Adrenal gland (tissue), 12 donors: ENCODE data around the gene INAFM2. TPM values are rescaled to one million over a fixed set of nuclear protein-coding genes. Genes with fewer than 3 reads are reported as not detected.

Experiments
- DNase-seq, 7 donors: peaks; one replicate each; pipeline ENCODE4 v3.0.0-alpha.2; 2019 to 2020
- H3K27ac ChIP-seq, 5 donors: fragments of 200-600 bp; sonication (generic) in 4 of 5; 1 replicate in 3 of 5; 2 replicates in 2 of 5; pipeline versions ENCODE4 v1.5.1 to v1.8.0; 2016 to 2020; ENCODE audit warnings: mild to moderate bottlenecking in 1 of 5
- H3K27me3 ChIP-seq: fragments of 200-600 bp; 2 replicates; pipeline ENCODE4 v1.8.0; 2021
- H3K36me3 ChIP-seq, 2 donors: fragments of 200-600 bp; replicated peaks in 1 of 2; 1 replicate in 1 of 2; 2 replicates in 1 of 2; pipeline versions ENCODE4 v1.5.1 to v1.8.0; 2018 to 2022
- H3K4me1 ChIP-seq, 2 donors: fragments of 200-600 bp; replicated peaks in 1 of 2; 1 replicate in 1 of 2; 2 replicates in 1 of 2; pipeline versions ENCODE4 v1.5.1 to v1.8.0; 2018 to 2021
- H3K4me3 ChIP-seq, 4 donors: fragments of 200-600 bp; sonication (generic) in 3 of 4; one replicate each; pipeline ENCODE4 v1.5.1; 2016 to 2018
- H3K9me3 ChIP-seq, 3 donors: fragments of 200-600 bp; sonication (generic) in 1 of 3; replicated peaks in 1 of 3; 1 replicate in 2 of 3; 2 replicates in 1 of 3; pipeline versions ENCODE4 v1.5.1 to v1.8.0; 2016 to 2021
- POLR2A ChIP-seq, 2 donors: fragments of 450-650 bp; IDR thresholded peaks; one replicate each; pipeline ENCODE4 v1.6.1; 2017; ENCODE audit warnings: antibody characterized with exemption in 2 of 2, mild to moderate bottlenecking in 2 of 2, moderate library complexity in 1 of 2
- WGBS, 4 donors: extraction: QIAGEN DNeasy Blood & Tissue Kit in 2 of 4; methylation state at CpG; one replicate each; pipeline versions ENCODE4 v1.1.5 to v1.1.7; 2013 to 2017; 5-methylcytosine and 5-hydroxymethylcytosine counted together
- intact Hi-C, 2 donors: fragments of 100-400 bp; cut with DNase I; formaldehyde crosslinking; loops; one replicate each; pipeline versions ENCODE4 v1.14.1 to v1.15.0; 2022 to 2023
- polyA plus RNA-seq, 3 donors: library from polyadenylated mRNA; stranded (reverse); fragments of 200-250 nt in 2 of 3; fragments of 350-450 nt in 1 of 3; fragmentation: Illumina TruSeq in 1 of 3; extraction: RNeasy Lipid Tissue Mini Kit (QIAGEN cat#74804) in 1 of 3; gene quantifications; one replicate each; pipeline ENCODE4 v1.2.3, GENCODE V29; 2013 to 2014
- total RNA-seq, 9 donors: library from RNA; depleted of rRNA in 4 of 9; stranded (reverse); fragments of >200 nt in 4 of 9; fragments of 120-200 nt in 1 of 9; fragmentation: NEBNext Ultra II Directional in 1 of 9; extraction: Animal tissue kit (Norgen Biotek cat#: 25700) in 1 of 9; gene quantifications; one replicate each; pipeline versions ENCODE4 v1.1.0 to v1.2.4, GENCODE V29; 2013 to 2023
- TF ChIP-seq, protein P1 (sequence below), 6 experiments: fragments of 450-650 bp in 4 of 6; fragments of 200-600 bp in 2 of 6; sonication (generic) in 1 of 6; IDR thresholded peaks; 1 replicate in 5 of 6; 2 replicates in 1 of 6; pipeline versions ENCODE4 v1.5.1 to v1.8.0; 2016 to 2021; ENCODE audit warnings: antibody characterized with exemption in 6 of 6, mild to moderate bottlenecking in 2 of 6, moderate library complexity in 1 of 6
- donor health status: healthy with polysubstance abuse.
- donor health status: Bipolar disorder and iron deficiency.
- donor health status: DM: yes; HTN: yes; CAD: no.
- donor health status: DM: no; HTN: no; CAD: no.
- donor health status: DM: no; HTN: no; CAD: no.
- donor health status: DM: yes; HTN: yes; CAD: no.

The INAFM2 gene
- total and polyA plus RNA-seq, 12 donors, result 10.6 to 25.5 (median 20.1) TPM

DNA sequence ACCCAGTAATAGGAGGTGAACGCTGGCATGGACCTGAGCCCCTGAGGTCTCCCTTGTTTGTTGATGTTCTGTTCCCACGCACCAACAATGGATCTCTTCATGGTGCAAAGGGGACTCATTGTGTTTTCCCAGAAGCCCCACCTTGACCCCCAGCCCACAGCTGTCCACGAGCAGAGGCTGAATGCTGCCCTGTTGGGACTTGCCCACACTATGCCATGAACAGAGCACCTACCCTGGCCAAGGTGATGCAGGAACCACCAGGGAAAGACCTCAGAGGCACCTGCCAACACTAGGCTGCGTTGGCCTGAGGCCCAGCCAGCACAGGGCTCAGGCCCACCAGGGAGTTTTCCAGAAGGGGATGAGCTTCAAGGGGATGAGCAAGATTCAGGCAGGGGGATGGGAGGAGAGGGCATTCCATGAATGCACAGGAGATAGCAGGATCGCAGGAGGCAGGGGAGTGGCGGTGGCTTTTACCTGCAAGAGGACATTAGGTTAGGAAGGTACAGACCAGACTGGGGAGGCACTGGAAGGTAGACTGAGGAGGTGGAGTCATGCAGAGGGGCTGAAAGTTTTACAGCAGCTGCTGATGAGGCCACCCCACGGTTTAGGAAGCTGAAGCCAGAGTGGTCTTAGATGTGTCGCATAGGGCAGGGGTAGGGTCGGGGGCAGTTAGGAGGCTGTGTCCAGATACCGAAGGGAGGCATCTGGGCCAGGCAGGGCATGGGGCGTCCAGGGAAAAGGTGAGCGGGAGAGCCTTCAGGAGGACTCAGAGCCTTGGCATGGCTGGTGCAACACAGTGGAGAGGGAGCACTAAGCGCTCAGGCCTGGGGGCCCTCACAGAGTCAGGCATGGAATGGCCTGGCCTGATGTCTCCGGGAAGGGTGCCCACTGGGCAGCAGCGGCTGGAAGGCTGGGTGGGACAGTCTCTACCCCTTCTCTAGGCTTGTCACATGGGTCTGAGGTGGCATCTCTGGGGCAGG is 23.4 kb downstream of the INAFM2 start:
- 84 to 95% (median 88%) methylated on average over 13 to 15 of the region's 15 CpGs for WGBS, 4 donors
- no peaks in the 10 kb centered on the region for H3K27me3 ChIP-seq
- no peak for DNase-seq
- H3K27ac ChIP-seq, result no peak overlapping the region
- no peaks in the 10 kb centered on the region for H3K4me1 ChIP-seq
- intact Hi-C loops, result no loop called here
- no peaks in the 10 kb centered on the region for H3K36me3 ChIP-seq
- H3K9me3 ChIP-seq, result no peaks in the 10 kb centered on the region
- H3K4me3 ChIP-seq, result no peak overlapping the region
- TF ChIP-seq, protein P1, sequence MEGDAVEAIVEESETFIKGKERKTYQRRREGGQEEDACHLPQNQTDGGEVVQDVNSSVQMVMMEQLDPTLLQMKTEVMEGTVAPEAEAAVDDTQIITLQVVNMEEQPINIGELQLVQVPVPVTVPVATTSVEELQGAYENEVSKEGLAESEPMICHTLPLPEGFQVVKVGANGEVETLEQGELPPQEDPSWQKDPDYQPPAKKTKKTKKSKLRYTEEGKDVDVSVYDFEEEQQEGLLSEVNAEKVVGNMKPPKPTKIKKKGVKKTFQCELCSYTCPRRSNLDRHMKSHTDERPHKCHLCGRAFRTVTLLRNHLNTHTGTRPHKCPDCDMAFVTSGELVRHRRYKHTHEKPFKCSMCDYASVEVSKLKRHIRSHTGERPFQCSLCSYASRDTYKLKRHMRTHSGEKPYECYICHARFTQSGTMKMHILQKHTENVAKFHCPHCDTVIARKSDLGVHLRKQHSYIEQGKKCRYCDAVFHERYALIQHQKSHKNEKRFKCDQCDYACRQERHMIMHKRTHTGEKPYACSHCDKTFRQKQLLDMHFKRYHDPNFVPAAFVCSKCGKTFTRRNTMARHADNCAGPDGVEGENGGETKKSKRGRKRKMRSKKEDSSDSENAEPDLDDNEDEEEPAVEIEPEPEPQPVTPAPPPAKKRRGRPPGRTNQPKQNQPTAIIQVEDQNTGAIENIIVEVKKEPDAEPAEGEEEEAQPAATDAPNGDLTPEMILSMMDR (IDR thresholded peaks at IDR 0.05), result no peak

DNA sequence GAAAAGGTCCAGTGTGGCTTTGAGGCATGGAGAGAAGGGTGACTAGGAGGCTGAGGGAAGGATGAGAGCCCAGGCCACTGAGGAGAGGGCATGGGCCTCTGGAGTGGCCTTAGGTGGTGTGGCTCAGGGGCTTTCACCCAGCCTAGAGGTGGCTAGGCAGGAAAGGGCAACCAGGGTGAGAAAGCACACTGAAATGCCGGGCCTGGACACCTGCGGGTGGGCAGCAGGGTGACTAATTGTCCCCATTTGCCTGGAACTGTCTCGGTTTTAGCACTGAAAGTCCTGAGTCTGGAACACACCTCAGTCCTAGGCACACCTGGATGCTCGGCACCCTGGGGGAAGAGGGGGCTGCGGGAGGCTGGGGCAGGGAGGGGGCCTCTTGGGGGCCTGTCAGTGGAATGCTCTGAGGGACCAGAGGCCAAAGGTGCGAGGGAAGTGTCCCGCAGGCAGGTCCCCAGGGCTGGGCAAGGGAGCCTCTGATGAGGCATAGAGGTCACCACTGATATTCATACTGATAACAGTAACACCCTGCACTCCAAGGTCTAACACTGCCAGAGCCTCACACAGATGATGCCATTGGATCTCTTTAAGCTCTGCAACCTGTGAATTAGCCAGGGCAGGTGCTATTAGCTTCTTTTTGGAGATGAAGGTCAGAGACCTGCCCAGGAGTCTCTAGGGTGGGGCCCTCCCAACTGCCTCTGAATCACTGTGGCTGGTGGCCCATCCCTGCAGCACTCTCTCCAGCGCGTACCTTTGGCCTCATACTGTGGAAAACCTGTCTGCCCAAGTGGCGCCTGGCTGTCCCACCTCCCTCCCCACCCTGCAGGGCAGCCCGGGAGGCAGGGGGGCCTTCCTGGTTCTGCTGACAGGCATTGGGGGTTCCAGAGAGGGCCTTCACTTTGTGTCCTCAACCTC is 24.3 kb downstream of the INAFM2 start:
- H3K4me3 ChIP-seq, result no peak overlapping the region
- intact Hi-C loops, result no loop called here
- TF ChIP-seq POLR2A (IDR thresholded peaks at IDR 0.05), result no peak
- TF ChIP-seq, protein P1 (IDR thresholded peaks at IDR 0.05), result no peak
- no peak overlapping the region for H3K27ac ChIP-seq
- 86 to 90% (median 87%) methylated on average over 4 to 11 of the region's 11 CpGs for WGBS, 4 donors
- no peaks in the 10 kb centered on the region for H3K9me3 ChIP-seq
- no peaks in the 10 kb centered on the region for H3K4me1 ChIP-seq
- no peak for DNase-seq
- H3K27me3 ChIP-seq, result no peaks in the 10 kb centered on the region
- H3K36me3 ChIP-seq, result no peaks in the 10 kb centered on the region

DNA sequence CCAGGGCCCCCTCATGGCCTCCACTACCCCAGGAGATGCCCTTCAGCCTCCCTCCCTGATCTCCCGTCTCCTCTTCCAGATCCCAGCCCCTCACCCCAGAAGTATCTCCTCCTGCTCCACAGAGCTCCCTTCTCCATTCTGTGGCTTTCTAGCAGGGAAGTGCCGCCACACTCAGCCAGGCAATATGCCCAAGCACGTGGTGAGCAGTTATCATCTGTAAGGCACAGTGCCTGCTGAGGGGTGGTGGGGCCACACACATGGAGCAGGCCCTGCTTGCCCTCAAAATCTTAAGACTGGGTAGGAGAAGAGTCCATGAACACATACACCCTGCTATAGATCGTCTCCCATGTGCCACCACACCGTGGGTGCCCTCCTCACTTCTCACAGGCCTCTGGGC is 25.0 kb downstream of the INAFM2 start:
- DNase-seq, result no peak

More for the DNA sequence above, 25.0 kb downstream of the INAFM2 start:
- H3K27me3 ChIP-seq, result no peaks in the 10 kb centered on the region
- no peaks in the 10 kb centered on the region for H3K9me3 ChIP-seq
- no peak overlapping the region for H3K27ac ChIP-seq
- H3K36me3 ChIP-seq, result no peaks in the 10 kb centered on the region
- H3K4me3 ChIP-seq, result no peak overlapping the region
- WGBS, 4 donors, result 82 to 95% (median 88%) methylated on average over 3 to 5 of the region's 5 CpGs
- no peaks in the 10 kb centered on the region for H3K4me1 ChIP-seq
- no peak for TF ChIP-seq POLR2A (IDR thresholded peaks at IDR 0.05)
- TF ChIP-seq, protein P1 (IDR thresholded peaks at IDR 0.05), result no peak
- intact Hi-C loops, result no loop called here
